GM19099 (cell line): ENCODE measurements around the gene STARD13.

Experiments used
- POLR2A ChIP-seq: IDR thresholded peaks from 3 replicates; pipeline ENCODE4 v1.6.1; 2011; ENCODE audit warnings: low read depth; ENCODE audit not compliant: insufficient read length; ENCODE audit errors: extremely low read depth

The STARD13 gene

GRCh38 chr13:33152389-33152788 lies 133.2 kb downstream of the STARD13 start:
- no peak for TF ChIP-seq POLR2A

- no peak for TF ChIP-seq POLR2A
Measured at GRCh38 chr13:33150662-33151061, 134.9 kb downstream of the STARD13 start.

- TF ChIP-seq POLR2A: no peak
Measured at GRCh38 chr13:33150126-33150525, 135.4 kb downstream of the STARD13 start.

GRCh38 chr13:33147832-33148231 lies 137.7 kb downstream of the STARD13 start:
- no peak for TF ChIP-seq POLR2A

GRCh38 chr13:33146843-33147611 lies 138.5 kb downstream of the STARD13 start:
- TF ChIP-seq POLR2A: no peak

- no peak for TF ChIP-seq POLR2A
Measured at GRCh38 chr13:33145667-33146066, 139.9 kb downstream of the STARD13 start.

- TF ChIP-seq POLR2A: no peak
Measured at GRCh38 chr13:33144358-33144784, 141.2 kb downstream of the STARD13 start.

GRCh38 chr13:33139780-33140535 lies 145.6 kb downstream of the STARD13 start:
- no peak for TF ChIP-seq POLR2A

- no peak for TF ChIP-seq POLR2A
Measured at GRCh38 chr13:33139184-33139583, 146.4 kb downstream of the STARD13 start.

- no peak for TF ChIP-seq POLR2A
Measured at GRCh38 chr13:33138441-33138840, 147.1 kb downstream of the STARD13 start.

- no peak for TF ChIP-seq POLR2A
Measured at GRCh38 chr13:33137721-33138120, 147.8 kb downstream of the STARD13 start.

GRCh38 chr13:33135097-33135496 lies 150.5 kb downstream of the STARD13 start:
- TF ChIP-seq POLR2A: no peak

GRCh38 chr13:33134213-33134612 lies 151.3 kb downstream of the STARD13 start:
- no peak for TF ChIP-seq POLR2A

- TF ChIP-seq POLR2A: no peak
Measured at GRCh38 chr13:33132644-33133440, 152.7 kb downstream of the STARD13 start.

- TF ChIP-seq POLR2A: no peak
Measured at GRCh38 chr13:33129886-33130285, 155.7 kb downstream of the STARD13 start.
